Stimulated activated CD4-positive, alpha-beta T cell treated with anti-CD3 and anti-CD28 coated beads, Interleukin-4, amount 100 ng/mL, for 24 hours (primary cell): ENCODE results near the gene DPF3.

Source experiments
- DNase-seq: peaks from one replicate; pipeline ENCODE4 v3.0.0-alpha.2; 2020

Gene DPF3

GRCh38 chr14:72904218-72904617, 10.3 kb upstream of the DPF3 start:
- DNase-seq: no peak

- no peak for DNase-seq
Measured at GRCh38 chr14:72903716-72904115, 9.8 kb upstream of the DPF3 start.

GRCh38 chr14:72902801-72903530, 9.1 kb upstream of the DPF3 start:
- no peak for DNase-seq

- no peak for DNase-seq
Measured at GRCh38 chr14:72901361-72901760, 7.5 kb upstream of the DPF3 start.

GRCh38 chr14:72898448-72898847, 4.5 kb upstream of the DPF3 start:
- no peak for DNase-seq

- no peak for DNase-seq
Measured at GRCh38 chr14:72894623-72895378, 900 bp upstream of the DPF3 start.

GRCh38 chr14:72894323-72894622, 372 bp upstream of the DPF3 start:
- DNase-seq: no peak

GRCh38 chr14:72892879-72893635, 844 bp downstream of the DPF3 start:
- DNase-seq: peak; percentile 16

GRCh38 chr14:72892103-72892878, 1.6 kb downstream of the DPF3 start:
- DNase-seq: peak; percentile 23

GRCh38 chr14:72891666-72892102, 2.2 kb downstream of the DPF3 start:
- no peak for DNase-seq

GRCh38 chr14:72889366-72889765, 4.5 kb downstream of the DPF3 start:
- no peak for DNase-seq

- DNase-seq: no peak
Measured at GRCh38 chr14:72888636-72889201, 5.2 kb downstream of the DPF3 start.

GRCh38 chr14:72888192-72888591, 5.7 kb downstream of the DPF3 start:
- no peak for DNase-seq

GRCh38 chr14:72887514-72887913, 6.4 kb downstream of the DPF3 start:
- no peak for DNase-seq

GRCh38 chr14:72884386-72884785, 9.5 kb downstream of the DPF3 start:
- no peak for DNase-seq

GRCh38 chr14:72883961-72884360, 9.9 kb downstream of the DPF3 start:
- DNase-seq: no peak

- DNase-seq: no peak
Measured at GRCh38 chr14:72883109-72883508, 10.8 kb downstream of the DPF3 start.

GRCh38 chr14:72882463-72882862, 11.4 kb downstream of the DPF3 start:
- DNase-seq: no peak

- DNase-seq: no peak
Measured at GRCh38 chr14:72882047-72882446, 11.9 kb downstream of the DPF3 start.

GRCh38 chr14:72881543-72881942, 12.4 kb downstream of the DPF3 start:
- DNase-seq: no peak

GRCh38 chr14:72880820-72881219, 13.1 kb downstream of the DPF3 start:
- no peak for DNase-seq

- no peak for DNase-seq
Measured at GRCh38 chr14:72880164-72880563, 13.7 kb downstream of the DPF3 start.

GRCh38 chr14:72879431-72879830, 14.5 kb downstream of the DPF3 start:
- no peak for DNase-seq
